DOHH2 (cell line): ENCODE measurements around the gene PICK1.

Source experiments
- H3F3A ChIP-seq: fragments of 200-600 bp; sonication (generic), shearing (Covaris generic); 2 replicates; pipeline ENCODE4 v1.6.0; 2016; ENCODE audit warnings: antibody characterized with exemption, mild to moderate bottlenecking; ENCODE audit not compliant: control insufficient read depth, insufficient read depth
- H3K27ac ChIP-seq: fragments of 200-600 bp; sonication (generic); 2 replicates; pipeline ENCODE4 v1.5.1; 2014; ENCODE audit warnings: low read depth, mild to moderate bottlenecking, low read length, moderate library complexity
- H3K27me3 ChIP-seq: fragments of 200-600 bp; sonication (generic); 2 replicates; pipeline ENCODE4 v1.6.1; 2014; ENCODE audit warnings: mild to moderate bottlenecking, low read length, mixed read lengths; ENCODE audit not compliant: control insufficient read depth
- H3K36me3 ChIP-seq: fragments of 200-600 bp; sonication (generic); 2 replicates; pipeline ENCODE4 v1.6.1; 2014; ENCODE audit warnings: mild to moderate bottlenecking, low read length, moderate library complexity, mixed read lengths; ENCODE audit not compliant: control insufficient read depth
- H3K4me1 ChIP-seq: fragments of 200-600 bp; sonication (generic); 2 replicates; pipeline ENCODE4 v1.6.1; 2014; ENCODE audit warnings: mild to moderate bottlenecking, low read length, mixed read lengths; ENCODE audit not compliant: control insufficient read depth
- H3K4me2 ChIP-seq: fragments of 200-600 bp; sonication (generic); 2 replicates; pipeline ENCODE4 v1.6.0; 2014; ENCODE audit warnings: mild to moderate bottlenecking, low read length, moderate library complexity
- H3K4me3 ChIP-seq: fragments of 200-600 bp; sonication (generic); 2 replicates; pipeline ENCODE4 v1.5.1; 2014; ENCODE audit warnings: mild to moderate bottlenecking, low read length, mixed read lengths
- H3K79me2 ChIP-seq: fragments of 200-600 bp; sonication (generic); 2 replicates; pipeline ENCODE4 v1.6.1; 2014; ENCODE audit warnings: mild to moderate bottlenecking, low read length, mixed read lengths; ENCODE audit not compliant: control insufficient read depth
- H3K9me2 ChIP-seq: fragments of 200-600 bp; sonication (generic); replicated peaks from 2 replicates; pipeline ENCODE4 v1.6.1; 2014; ENCODE audit warnings: mild to moderate bottlenecking, low read length, mixed read lengths; ENCODE audit not compliant: control insufficient read depth
- H3K9me3 ChIP-seq: fragments of 200-600 bp; sonication (generic); 2 replicates; pipeline ENCODE4 v1.6.1; 2014; ENCODE audit warnings: antibody characterized with exemption, low read length, mixed read lengths; ENCODE audit not compliant: control insufficient read depth, insufficient read depth
- H4K20me1 ChIP-seq: fragments of 200-600 bp; sonication (generic); 2 replicates; pipeline ENCODE4 v1.6.0; 2014; ENCODE audit warnings: low read depth, mild to moderate bottlenecking, antibody characterized with exemption, low read length, moderate library complexity; ENCODE audit not compliant: control insufficient read depth, insufficient read depth
- EZH2phosphoT487 ChIP-seq: fragments of 200-600 bp; sonication (generic); IDR thresholded peaks from 2 replicates; pipeline ENCODE4 v1.6.1; 2017; ENCODE audit warnings: borderline replicate concordance, mild to moderate bottlenecking, antibody characterized with exemption, low read length, moderate library complexity, mixed read lengths
- TF ChIP-seq, protein P1 (sequence below): fragments of 200-600 bp; sonication (generic); IDR thresholded peaks from one replicate; pipeline ENCODE4 v1.5.1; 2014; ENCODE audit warnings: antibody characterized with exemption, mild to moderate bottlenecking, low read depth, low read length; ENCODE audit not compliant: poor library complexity, severe bottlenecking

PICK1 gene

DNA sequence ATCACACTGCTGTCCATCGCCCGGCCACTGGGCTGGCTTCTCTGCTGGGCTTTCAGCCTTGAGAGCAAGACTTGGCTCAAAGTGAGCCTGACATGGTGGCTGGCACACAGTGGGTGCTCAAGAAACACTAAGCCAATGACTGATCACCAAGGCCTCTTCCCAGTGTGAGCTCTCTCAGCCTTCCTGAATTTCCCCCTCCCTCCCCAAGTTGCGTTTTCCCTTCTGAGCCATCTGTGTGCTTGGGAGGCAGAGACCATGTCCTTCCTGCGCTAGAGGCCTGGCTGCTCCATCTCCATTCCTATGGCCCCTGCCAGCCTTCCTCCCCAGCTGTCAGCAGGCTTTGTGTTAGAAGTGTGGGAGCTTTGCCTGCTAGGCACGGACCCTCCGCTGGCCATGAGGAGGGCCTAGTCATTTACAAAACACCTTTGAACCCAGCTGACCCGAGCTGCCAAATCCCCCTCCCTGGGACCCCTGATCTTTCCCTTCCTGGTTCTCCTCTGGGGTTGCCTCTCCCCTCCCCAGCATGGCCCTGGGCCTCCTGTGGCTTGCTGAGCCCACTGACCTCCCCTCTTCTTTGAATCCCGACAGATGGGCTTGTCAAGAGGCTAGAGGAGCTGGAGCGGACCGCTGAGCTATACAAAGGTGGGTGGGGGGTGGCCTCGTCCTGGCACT lies 13.2 kb downstream of the PICK1 start:
- no peak overlapping the region for H3K27ac ChIP-seq
- H3K4me1 ChIP-seq, result no peaks in the 10 kb centered on the region
- no peaks in the 10 kb centered on the region for H3K9me3 ChIP-seq
- H3F3A ChIP-seq, result no peaks in the 10 kb centered on the region
- H3K4me3 ChIP-seq, result no peak overlapping the region
- H3K27me3 ChIP-seq, result no peaks in the 10 kb centered on the region
- H4K20me1 ChIP-seq, result no peaks in the 10 kb centered on the region
- no peaks in the 10 kb centered on the region; the same call in 1 of the 2 replicates for H3K36me3 ChIP-seq
- H3K79me2 ChIP-seq, result no peaks in the 10 kb centered on the region
- no peak for TF ChIP-seq EZH2phosphoT487
- H3K4me2 ChIP-seq, result no peak overlapping the region
- no peaks in the 10 kb centered on the region for H3K9me2 ChIP-seq

DNA sequence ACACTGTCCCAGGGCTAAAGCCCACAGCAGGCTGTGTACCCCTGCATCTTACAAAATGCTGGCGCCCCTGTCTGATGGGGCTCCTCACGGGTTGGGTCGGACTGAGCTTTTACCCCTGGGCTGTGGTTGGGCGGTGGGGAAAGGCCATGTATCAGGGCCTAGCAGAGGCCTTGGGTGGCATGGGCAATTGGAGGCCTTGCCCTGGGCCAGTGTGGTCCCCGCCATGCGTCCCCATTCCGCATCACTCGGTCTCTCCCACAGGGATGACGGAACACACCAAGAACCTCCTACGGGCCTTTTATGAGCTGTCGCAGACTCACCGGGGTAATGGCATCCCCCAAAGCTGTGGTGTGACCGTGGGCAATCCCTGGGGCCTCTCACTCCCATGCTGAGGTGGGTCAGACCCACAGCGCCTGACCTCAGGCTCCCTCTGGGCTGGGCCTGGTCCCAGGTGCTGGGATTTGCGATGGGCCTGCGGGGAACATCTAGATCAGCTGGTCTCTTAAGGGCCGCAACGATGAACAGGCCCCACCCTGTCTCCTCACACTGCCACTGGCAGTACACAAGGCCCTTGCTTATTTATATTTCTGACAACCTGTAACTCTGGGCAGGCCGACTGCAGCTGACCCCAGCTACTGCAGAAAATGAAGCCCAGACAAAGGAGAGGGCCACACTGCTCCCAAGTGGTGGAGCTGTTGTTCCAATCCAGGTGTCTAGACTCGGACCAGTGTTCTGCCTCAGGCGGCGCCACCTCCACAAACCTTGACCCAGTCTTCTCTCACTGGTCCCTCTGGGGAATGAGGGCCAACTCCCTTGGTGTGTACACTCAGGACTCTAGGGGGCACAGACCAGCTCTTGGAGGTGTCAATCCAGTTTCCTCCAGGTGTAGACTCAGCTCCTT lies 14.5 kb downstream of the PICK1 start:
- H3F3A ChIP-seq, result no peaks in the 10 kb centered on the region
- no peaks in the 10 kb centered on the region for H3K9me3 ChIP-seq
- H3K36me3 ChIP-seq, result no peaks in the 10 kb centered on the region
- H3K79me2 ChIP-seq, result no peaks in the 10 kb centered on the region
- H3K9me2 ChIP-seq, result no peaks in the 10 kb centered on the region
- no peak overlapping the region for H3K27ac ChIP-seq
- H3K27me3 ChIP-seq, result no peaks in the 10 kb centered on the region
- H3K4me2 ChIP-seq, result no peak overlapping the region
- no peak overlapping the region for H3K4me3 ChIP-seq
- TF ChIP-seq, protein P1, sequence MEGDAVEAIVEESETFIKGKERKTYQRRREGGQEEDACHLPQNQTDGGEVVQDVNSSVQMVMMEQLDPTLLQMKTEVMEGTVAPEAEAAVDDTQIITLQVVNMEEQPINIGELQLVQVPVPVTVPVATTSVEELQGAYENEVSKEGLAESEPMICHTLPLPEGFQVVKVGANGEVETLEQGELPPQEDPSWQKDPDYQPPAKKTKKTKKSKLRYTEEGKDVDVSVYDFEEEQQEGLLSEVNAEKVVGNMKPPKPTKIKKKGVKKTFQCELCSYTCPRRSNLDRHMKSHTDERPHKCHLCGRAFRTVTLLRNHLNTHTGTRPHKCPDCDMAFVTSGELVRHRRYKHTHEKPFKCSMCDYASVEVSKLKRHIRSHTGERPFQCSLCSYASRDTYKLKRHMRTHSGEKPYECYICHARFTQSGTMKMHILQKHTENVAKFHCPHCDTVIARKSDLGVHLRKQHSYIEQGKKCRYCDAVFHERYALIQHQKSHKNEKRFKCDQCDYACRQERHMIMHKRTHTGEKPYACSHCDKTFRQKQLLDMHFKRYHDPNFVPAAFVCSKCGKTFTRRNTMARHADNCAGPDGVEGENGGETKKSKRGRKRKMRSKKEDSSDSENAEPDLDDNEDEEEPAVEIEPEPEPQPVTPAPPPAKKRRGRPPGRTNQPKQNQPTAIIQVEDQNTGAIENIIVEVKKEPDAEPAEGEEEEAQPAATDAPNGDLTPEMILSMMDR, result no peak
- TF ChIP-seq EZH2phosphoT487, result no peak
- no peaks in the 10 kb centered on the region for H3K4me1 ChIP-seq
- H4K20me1 ChIP-seq, result no peaks in the 10 kb centered on the region

GRCh38 chr22:38072322-38073149 lies 15.3 kb downstream of the PICK1 start:
- no peaks in the 10 kb centered on the region for H3K36me3 ChIP-seq
- H4K20me1 ChIP-seq, result no peaks in the 10 kb centered on the region
- no peaks in the 10 kb centered on the region for H3K4me1 ChIP-seq

More at GRCh38 chr22:38072322-38073149, 15.3 kb downstream of the PICK1 start:
- Histone ChIP-seq H3K9me2 (no peaks in the 10 kb centered on the region), H3K27ac (no peak overlapping the region), H3K4me2 (no peak overlapping the region), H3F3A (no peaks in the 10 kb centered on the region), H3K4me3 (no peak overlapping the region), H3K27me3 (no peaks in the 10 kb centered on the region), H3K79me2 (no peaks in the 10 kb centered on the region), H3K9me3 (no peaks in the 10 kb centered on the region)
- TF ChIP-seq EZH2phosphoT487, result no peak
- TF ChIP-seq, protein P1, result no peak
